OCI-LY3 (cell line): ENCODE results near the gene ITGB6.
"Not testable (repeated sequence)": the region's sequence is repeated elsewhere in the genome, so short reads cannot be mapped to it uniquely, and the experiment has no call there.

Source experiments
- H2AFZ ChIP-seq: fragments of 200-600, 300-600 bp; shearing (Covaris generic); 2 replicates; pipeline ENCODE4 v1.6.0; 2014; ENCODE audit warnings: antibody characterized with exemption, low read depth, low read length
- H3K27ac ChIP-seq: fragments of 200-600, 300-600 bp; sonication (generic); 2 replicates; pipeline ENCODE4 v1.5.1; 2014; ENCODE audit warnings: mild to moderate bottlenecking, low read length, moderate library complexity, mixed read lengths
- H3K27me3 ChIP-seq: fragments of 200-600, 300-600 bp; sonication (generic); 2 replicates; pipeline ENCODE4 v1.6.1; 2014; ENCODE audit warnings: low read depth, low read length, mixed read lengths
- H3K36me3 ChIP-seq: fragments of 200-600, 300-600 bp; sonication (generic); replicated peaks from 2 replicates; pipeline ENCODE3; 2014; ENCODE audit warnings: low read depth, low read length, mixed read lengths
- H3K4me1 ChIP-seq: fragments of 300-600, 200-600 bp; sonication (generic); 2 replicates; pipeline ENCODE4 v1.6.1; 2014; ENCODE audit warnings: low read length, mixed read lengths
- H3K4me2 ChIP-seq: fragments of 200-600, 300-600 bp; sonication (generic); 2 replicates; pipeline ENCODE4 v1.6.1; 2014; ENCODE audit warnings: low read length, mixed read lengths
- H3K4me3 ChIP-seq: fragments of 300-600, 200-600 bp; sonication (generic); 2 replicates; pipeline ENCODE4 v1.5.1; 2014; ENCODE audit warnings: antibody characterized with exemption, mild to moderate bottlenecking, low read length, moderate library complexity
- H3K79me2 ChIP-seq: fragments of 300-600, 200-600 bp; shearing (Covaris generic); 2 replicates; pipeline ENCODE4 v1.6.1; 2014; ENCODE audit warnings: mild to moderate bottlenecking, low read length, mixed read lengths
- H3K9ac ChIP-seq: fragments of 300-600, 200-600 bp; shearing (Covaris generic); 2 replicates; pipeline ENCODE4 v1.6.0; 2014; ENCODE audit warnings: mild to moderate bottlenecking, low read length, moderate library complexity
- H3K9me3 ChIP-seq: fragments of 200-600, 300-600 bp; shearing (Covaris generic); 2 replicates; pipeline ENCODE4 v1.6.1; 2014; ENCODE audit warnings: low read length, mixed read lengths; ENCODE audit not compliant: insufficient read depth
- H4K20me1 ChIP-seq: fragments of 200-600, 300-600 bp; sonication (generic); 2 replicates; pipeline ENCODE4 v1.6.1; 2016; ENCODE audit warnings: low read length, mixed read lengths; ENCODE audit not compliant: insufficient read depth
- CTCF ChIP-seq: fragments of 200-600, 300-600 bp; sonication (generic); IDR thresholded peaks from 2 replicates; pipeline ENCODE4 v1.5.1; 2014; ENCODE audit warnings: antibody characterized with exemption, low read length, low read depth
- EZH2phosphoT487 ChIP-seq: fragments of 200-600 bp; shearing (Covaris generic); IDR thresholded peaks from 2 replicates; pipeline ENCODE4 v1.6.1; 2018; ENCODE audit warnings: antibody characterized with exemption, mixed run types, low read depth

Gene ITGB6

GRCh38 chr2:160197587-160197986 is 2.5 kb downstream of the ITGB6 start:
- Histone ChIP-seq H4K20me1 (no peaks in the 10 kb centered on the region), H3K4me1 (peaks cover 11% of the 10 kb centered on the region), H3K36me3 (no peaks in the 10 kb centered on the region), H2AFZ (no peak overlapping the region), H3K9ac (no peak overlapping the region), H3K4me3 (no peak overlapping the region), H3K79me2 (no peaks in the 10 kb centered on the region), H3K27me3 (no peaks in the 10 kb centered on the region), H3K9me3 (no peaks in the 10 kb centered on the region), H3K27ac (no peak overlapping the region), H3K4me2 (no peak overlapping the region)
- TF ChIP-seq CTCF (no peak), EZH2phosphoT487 (no peak)

- no peaks in the 10 kb centered on the region for H3K79me2 ChIP-seq
- H2AFZ ChIP-seq, result no peak overlapping the region
- H3K9ac ChIP-seq, result no peak overlapping the region
- no peak overlapping the region for H3K4me2 ChIP-seq
- H4K20me1 ChIP-seq, result no peaks in the 10 kb centered on the region
- TF ChIP-seq CTCF, result no peak
- no peak for TF ChIP-seq EZH2phosphoT487
- no peaks in the 10 kb centered on the region for H3K36me3 ChIP-seq
- no peaks in the 10 kb centered on the region for H3K9me3 ChIP-seq
- H3K4me3 ChIP-seq, result no peak overlapping the region
- no peaks in the 10 kb centered on the region; the same call in 1 of the 2 replicates for H3K27me3 ChIP-seq
- no peaks in the 10 kb centered on the region for H3K4me1 ChIP-seq
- no peak overlapping the region for H3K27ac ChIP-seq
Observed at GRCh38 chr2:160194946-160195345, 5.1 kb downstream of the ITGB6 start.

- Histone ChIP-seq H3K27me3 (no peaks in the 10 kb centered on the region; the same call in 1 of the 2 replicates), H3K4me1 (no peaks in the 10 kb centered on the region), H3K79me2 (no peaks in the 10 kb centered on the region), H3K9ac (no peak overlapping the region), H3K27ac (no peak overlapping the region), H3K4me3 (no peak overlapping the region), H4K20me1 (no peaks in the 10 kb centered on the region), H3K4me2 (no peak overlapping the region), H2AFZ (no peak overlapping the region), H3K36me3 (no peaks in the 10 kb centered on the region), H3K9me3 (no peaks in the 10 kb centered on the region)
- TF ChIP-seq CTCF, result no peak
- no peak for TF ChIP-seq EZH2phosphoT487
Observed at GRCh38 chr2:160194351-160194750, 5.7 kb downstream of the ITGB6 start.

GRCh38 chr2:160181146-160181836 is 18.8 kb downstream of the ITGB6 start:
- not testable (repeated sequence) for H4K20me1 ChIP-seq, H3K9me3 ChIP-seq, H3K4me1 ChIP-seq, H3K27ac ChIP-seq, H3K9ac ChIP-seq, H3K4me2 ChIP-seq, H2AFZ ChIP-seq, H3K36me3 ChIP-seq, H3K27me3 ChIP-seq, H3K4me3 ChIP-seq, H3K79me2 ChIP-seq

- H3K9me3 ChIP-seq, H3K4me2 ChIP-seq, H3K4me3 ChIP-seq, H3K9ac ChIP-seq, H3K27ac ChIP-seq, H4K20me1 ChIP-seq, H3K4me1 ChIP-seq, H2AFZ ChIP-seq, H3K36me3 ChIP-seq, H3K27me3 ChIP-seq, H3K79me2 ChIP-seq: not testable (repeated sequence)
Observed at GRCh38 chr2:160180690-160181089, 19.4 kb downstream of the ITGB6 start.
